ENCODE data around the gene MPST.

- TF ChIP-seq POLR2A (IDR thresholded peaks at IDR 0.05; ENCODE audit: low read depth, low read length): no peak
- TF ChIP-seq POLR2AphosphoS5 (IDR thresholded peaks at IDR 0.05; ENCODE audit: low read depth, low read length): no peak
- no peak for TF ChIP-seq SPI1 (IDR thresholded peaks at IDR 0.05; ENCODE audit: low read depth, low read length)
- no peak for TF ChIP-seq PAX5 (IDR thresholded peaks at IDR 0.05; ENCODE audit: insufficient read depth, low read length, severe bottlenecking)
Measured at GRCh38 chr22:37065961-37066360, 46.4 kb downstream of the MPST start.

Data from GM12891 (cell line).